ENCODE measurements around the gene NFATC1.

The NFATC1 gene

DNA sequence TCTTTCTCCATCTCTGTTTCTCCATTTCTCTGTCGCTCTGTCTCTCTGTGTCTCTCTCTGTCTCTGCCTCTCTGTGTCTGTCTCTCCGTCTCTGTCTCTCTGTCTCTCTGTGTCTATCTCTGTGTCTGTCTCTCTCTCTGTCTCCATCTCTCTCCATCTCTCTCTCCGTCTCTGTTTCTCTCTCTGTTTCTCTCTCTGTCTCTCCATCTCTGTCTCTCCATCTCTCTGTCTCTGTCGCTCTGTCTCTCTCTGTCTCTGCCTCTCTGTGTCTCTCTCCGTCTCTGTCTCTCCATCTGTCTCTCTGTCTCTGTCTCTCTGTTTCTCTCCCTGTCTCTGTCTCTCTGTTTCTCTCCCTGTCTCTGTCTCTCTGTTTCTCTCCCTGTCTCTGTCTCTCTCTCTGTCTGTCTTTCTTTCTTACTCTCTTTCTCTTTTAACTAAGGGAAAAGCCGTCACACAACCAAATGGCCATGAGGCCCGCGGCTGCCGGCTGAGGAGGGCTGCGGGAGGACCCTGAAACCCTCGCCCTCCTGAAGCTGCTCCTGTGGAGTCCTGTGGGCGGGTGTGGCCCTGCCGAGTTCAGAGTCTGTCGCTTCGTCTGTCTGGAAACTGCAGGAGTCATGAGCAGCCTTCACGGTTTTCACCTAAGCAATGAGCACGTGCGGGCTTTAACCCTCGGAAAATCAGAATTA lies 29.3 kb downstream of the NFATC1 start:
- no peak for DNase-seq (ENCODE audit: low spot score)
- TF ChIP-seq, protein P1, sequence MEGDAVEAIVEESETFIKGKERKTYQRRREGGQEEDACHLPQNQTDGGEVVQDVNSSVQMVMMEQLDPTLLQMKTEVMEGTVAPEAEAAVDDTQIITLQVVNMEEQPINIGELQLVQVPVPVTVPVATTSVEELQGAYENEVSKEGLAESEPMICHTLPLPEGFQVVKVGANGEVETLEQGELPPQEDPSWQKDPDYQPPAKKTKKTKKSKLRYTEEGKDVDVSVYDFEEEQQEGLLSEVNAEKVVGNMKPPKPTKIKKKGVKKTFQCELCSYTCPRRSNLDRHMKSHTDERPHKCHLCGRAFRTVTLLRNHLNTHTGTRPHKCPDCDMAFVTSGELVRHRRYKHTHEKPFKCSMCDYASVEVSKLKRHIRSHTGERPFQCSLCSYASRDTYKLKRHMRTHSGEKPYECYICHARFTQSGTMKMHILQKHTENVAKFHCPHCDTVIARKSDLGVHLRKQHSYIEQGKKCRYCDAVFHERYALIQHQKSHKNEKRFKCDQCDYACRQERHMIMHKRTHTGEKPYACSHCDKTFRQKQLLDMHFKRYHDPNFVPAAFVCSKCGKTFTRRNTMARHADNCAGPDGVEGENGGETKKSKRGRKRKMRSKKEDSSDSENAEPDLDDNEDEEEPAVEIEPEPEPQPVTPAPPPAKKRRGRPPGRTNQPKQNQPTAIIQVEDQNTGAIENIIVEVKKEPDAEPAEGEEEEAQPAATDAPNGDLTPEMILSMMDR (IDR thresholded peaks at IDR 0.05; ENCODE audit: extremely low read depth, insufficient read depth, missing control alignments): no peak
- in situ Hi-C loops (cut with MboI; ENCODE audit: low pct_unique_long_range_greater_than_20kb, low sequenced_read_pairs, unreplicated experiment): no loop called here

DNA sequence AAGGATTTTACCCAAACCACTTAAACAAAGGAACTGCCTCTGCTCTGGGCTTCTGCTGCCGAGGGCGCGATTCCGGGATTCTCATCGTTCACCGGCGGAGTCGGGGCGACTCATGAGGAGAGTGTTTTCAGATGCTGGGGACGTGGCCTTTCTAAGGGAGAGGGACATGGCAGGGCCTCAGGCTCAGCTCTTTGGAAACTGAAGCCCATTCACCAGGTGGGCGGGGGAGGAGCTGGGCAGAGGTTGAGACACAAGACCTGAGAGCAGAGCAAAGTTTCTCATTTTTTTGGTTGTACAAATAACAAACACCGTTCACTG lies 29.8 kb downstream of the NFATC1 start:
- TF ChIP-seq, protein P1 (IDR thresholded peaks at IDR 0.05; ENCODE audit: extremely low read depth, insufficient read depth, missing control alignments): no peak
- DNase-seq (ENCODE audit: low spot score): no peak
- in situ Hi-C loops (cut with MboI; ENCODE audit: low pct_unique_long_range_greater_than_20kb, low sequenced_read_pairs, unreplicated experiment): no loop called here

DNA sequence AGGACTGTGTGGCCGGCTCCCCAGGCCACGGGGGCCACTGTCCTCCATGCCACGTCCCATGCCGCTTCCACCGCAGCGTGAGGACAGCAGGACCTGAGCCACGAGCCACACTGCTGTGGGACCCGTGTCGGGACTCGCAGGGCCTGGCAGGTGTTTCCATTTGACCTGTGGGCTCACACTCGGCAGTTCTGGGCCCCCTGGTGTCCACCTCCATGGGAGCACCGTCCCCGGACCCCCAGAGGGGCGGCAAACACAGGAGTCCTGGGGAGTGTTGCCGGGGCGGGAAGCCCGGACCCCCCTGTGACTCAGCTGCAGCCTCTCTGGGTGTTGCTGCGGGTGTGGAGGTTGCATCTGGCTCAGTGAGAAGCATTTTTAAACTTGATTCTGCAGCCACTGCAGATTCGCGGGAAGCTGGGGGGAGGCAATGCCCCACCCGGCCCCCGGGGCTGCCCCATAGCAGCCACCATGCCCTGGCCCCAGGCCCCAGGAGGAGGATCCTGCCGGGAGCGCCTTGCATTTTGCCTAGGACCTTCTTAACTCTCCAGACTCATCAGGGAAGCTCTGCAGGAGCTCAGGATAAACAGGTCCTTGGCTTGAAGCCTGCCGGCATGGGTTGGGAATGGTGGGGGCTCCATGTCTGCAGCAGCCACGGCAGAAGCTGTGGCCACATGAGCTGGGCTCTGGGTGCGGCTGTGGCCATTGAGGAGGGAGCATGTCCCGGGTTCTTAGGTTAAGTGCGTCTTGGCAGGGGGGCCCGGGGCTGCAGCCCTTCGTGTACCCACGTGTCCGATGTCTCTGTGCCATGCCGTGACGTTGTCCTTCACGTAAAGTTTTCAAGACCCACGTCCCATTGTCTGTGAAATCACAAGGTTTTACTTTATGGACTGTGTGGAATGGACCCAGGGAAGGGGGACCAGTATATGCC lies 30.9 kb downstream of the NFATC1 start:
- in situ Hi-C loops (cut with MboI; ENCODE audit: low pct_unique_long_range_greater_than_20kb, low sequenced_read_pairs, unreplicated experiment): no loop called here
- TF ChIP-seq, protein P1 (IDR thresholded peaks at IDR 0.05; ENCODE audit: extremely low read depth, insufficient read depth, missing control alignments): no peak
- DNase-seq (ENCODE audit: low spot score): no peak

DNA sequence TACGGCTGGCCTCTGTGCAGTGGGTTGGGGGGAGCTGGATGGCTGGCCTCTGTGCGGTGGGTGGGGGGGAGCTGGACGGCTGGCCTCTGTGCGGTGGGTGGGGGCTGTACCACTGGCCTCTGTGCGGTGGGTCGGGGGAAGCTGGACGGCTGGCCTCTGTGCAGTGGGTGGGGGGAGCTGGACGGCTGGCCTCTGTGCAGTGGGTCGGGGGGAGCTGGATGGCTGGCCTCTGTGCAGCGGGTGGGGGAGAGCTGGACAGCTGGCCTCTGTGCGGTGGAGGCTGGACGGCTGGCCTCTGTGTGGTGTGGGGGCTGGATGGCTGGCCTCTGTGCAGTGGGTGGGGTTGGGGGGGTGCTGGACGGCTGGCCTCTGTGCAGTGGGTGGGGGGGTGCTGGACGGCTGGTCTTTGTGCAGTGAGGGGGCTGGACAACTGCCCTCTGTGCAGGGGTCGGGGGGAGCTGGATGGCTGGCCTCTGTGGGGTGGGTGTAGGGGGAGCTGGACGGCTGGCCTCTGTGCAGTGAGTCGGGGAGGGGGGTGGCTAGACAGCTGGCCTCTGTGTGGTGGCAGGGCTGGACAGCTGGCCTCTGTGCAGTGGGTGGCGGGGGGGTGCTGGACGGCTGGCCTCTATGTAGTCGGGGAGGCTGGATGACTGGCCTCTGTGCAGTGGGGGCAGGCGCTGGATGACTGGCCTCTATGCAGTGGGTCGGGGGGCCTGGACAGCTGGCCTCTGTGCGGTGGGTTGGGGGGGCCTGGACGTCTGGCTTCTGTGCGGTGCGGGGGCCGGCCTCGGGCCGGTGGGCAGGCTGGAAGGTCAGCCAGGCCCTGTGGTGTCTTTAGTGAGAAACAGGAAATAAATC lies 31.9 kb downstream of the NFATC1 start:
- DNase-seq (ENCODE audit: low spot score): no peak
- TF ChIP-seq, protein P1 (IDR thresholded peaks at IDR 0.05; ENCODE audit: extremely low read depth, insufficient read depth, missing control alignments): no peak
- in situ Hi-C loops (cut with MboI; ENCODE audit: low pct_unique_long_range_greater_than_20kb, low sequenced_read_pairs, unreplicated experiment): no loop called here

DNA sequence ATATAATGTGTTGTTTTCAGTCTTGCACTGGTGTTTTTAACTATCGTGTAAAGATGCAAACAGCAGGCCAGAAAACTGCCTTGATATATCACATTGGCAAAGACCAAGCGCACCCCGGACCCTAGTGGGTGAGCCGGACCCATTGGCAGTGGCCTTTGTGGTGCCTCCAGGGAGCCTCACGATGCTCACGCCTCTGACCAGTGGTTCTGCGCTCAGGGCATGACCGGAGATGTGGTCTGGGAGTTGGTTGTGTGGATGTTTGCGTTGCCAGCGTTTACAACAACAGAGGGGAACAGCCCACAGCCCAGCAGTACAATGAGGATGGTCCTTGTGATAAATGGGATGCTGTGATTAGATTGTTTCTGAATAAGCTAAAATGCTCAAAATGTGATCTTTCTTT lies 32.6 kb downstream of the NFATC1 start:
- TF ChIP-seq, protein P1 (IDR thresholded peaks at IDR 0.05; ENCODE audit: extremely low read depth, insufficient read depth, missing control alignments): no peak
- DNase-seq (ENCODE audit: low spot score): no peak
- in situ Hi-C loops (cut with MboI; ENCODE audit: low pct_unique_long_range_greater_than_20kb, low sequenced_read_pairs, unreplicated experiment): no loop called here

DNA sequence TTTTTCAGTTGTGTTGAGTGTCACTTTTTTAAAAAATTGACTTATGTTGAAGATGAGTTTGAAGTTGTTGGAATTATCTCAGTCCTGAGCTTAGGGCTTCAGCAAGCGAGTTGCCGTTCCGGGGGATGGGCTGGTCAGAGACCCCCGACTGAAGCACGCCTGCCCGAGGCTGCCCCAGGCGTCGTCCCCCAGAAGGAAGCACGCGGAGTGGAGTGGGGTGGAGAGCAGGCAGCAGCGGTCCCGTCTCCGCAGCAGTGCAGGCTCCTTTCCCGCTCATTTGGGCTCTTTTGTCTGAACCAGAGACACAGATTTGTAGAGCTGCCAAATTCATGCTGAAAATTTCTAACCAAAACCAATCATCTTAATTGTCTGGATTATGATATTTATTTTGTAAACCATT lies 33.7 kb downstream of the NFATC1 start:
- in situ Hi-C loops (cut with MboI; ENCODE audit: low pct_unique_long_range_greater_than_20kb, low sequenced_read_pairs, unreplicated experiment): no loop called here
- DNase-seq (ENCODE audit: low spot score): no peak
- TF ChIP-seq, protein P1 (IDR thresholded peaks at IDR 0.05; ENCODE audit: extremely low read depth, insufficient read depth, missing control alignments): no peak
